ENCODE results near the gene SLC1A3. TPM values are rescaled to one million over a fixed set of nuclear protein-coding genes. Genes with fewer than 3 reads are reported as not detected.

SLC1A3 gene
- total and polyA plus RNA-seq, 11 donors: 49.5 to 153 (median 66.1) TPM

GRCh38 chr5:36681711-36682110, 75.3 kb downstream of the SLC1A3 start:
- H3K4me1 ChIP-seq: peaks cover 0 to 77% (median 9%) of the 10 kb centered on the region in 12 donors
- H3K9me3 ChIP-seq: no peaks in the 10 kb centered on the region
- TF ChIP-seq POLR2A (IDR thresholded peaks at IDR 0.05) (no peak), CTCF (IDR thresholded peaks at IDR 0.05) (no peak)
- WGBS, 4 donors: 62 to 76% (median 68%) methylated on average over 1 of the region's 1 CpG
- H3K27ac ChIP-seq: peak overlapping the region in 3 of 12 donors; percentile 6 to 43 (median 35)
- no peak overlapping the region for H3K4me3 ChIP-seq
- peaks cover 0 to 42% (median 2%) of the 10 kb centered on the region in 9 donors for H3K36me3 ChIP-seq
- DNase-seq: no peak
- intact Hi-C loops (cut with DNase I): loop anchor here in 3 of 10 donors (5.0 to 10.0 kb wide), 4 partner anchors 69 to 159 kb away; partner anchors contain the start of gene SLC1A3 (in 1 of the 3)
- no peak for ATAC-seq
- no peaks in the 10 kb centered on the region for H3K27me3 ChIP-seq

GRCh38 chr5:36682499-36682898, 76.1 kb downstream of the SLC1A3 start:
- no peak for ATAC-seq
- Histone ChIP-seq H3K4me3 (no peak overlapping the region), H3K4me1 (peaks cover 0 to 77% (median 9%) of the 10 kb centered on the region in 12 donors), H3K27ac (peak overlapping the region in 8 of 12 donors; percentile 3 to 61 (median 38)), H3K27me3 (no peaks in the 10 kb centered on the region), H3K9me3 (no peaks in the 10 kb centered on the region), H3K36me3 (peaks cover 0 to 38% (median 2%) of the 10 kb centered on the region in 9 donors)
- no peak for TF ChIP-seq CTCF (IDR thresholded peaks at IDR 0.05)
- TF ChIP-seq POLR2A (IDR thresholded peaks at IDR 0.05): no peak
- intact Hi-C loops (cut with DNase I): loop anchor here in 3 of 10 donors (5.0 to 10.0 kb wide), 4 partner anchors 70 to 160 kb away; partner anchors contain the start of gene SLC1A3 (in 1 of the 3)
- 79 to 92% (median 88%) methylated on average over 2 of the region's 2 CpGs for WGBS, 4 donors
- DNase-seq: no peak

DNA sequence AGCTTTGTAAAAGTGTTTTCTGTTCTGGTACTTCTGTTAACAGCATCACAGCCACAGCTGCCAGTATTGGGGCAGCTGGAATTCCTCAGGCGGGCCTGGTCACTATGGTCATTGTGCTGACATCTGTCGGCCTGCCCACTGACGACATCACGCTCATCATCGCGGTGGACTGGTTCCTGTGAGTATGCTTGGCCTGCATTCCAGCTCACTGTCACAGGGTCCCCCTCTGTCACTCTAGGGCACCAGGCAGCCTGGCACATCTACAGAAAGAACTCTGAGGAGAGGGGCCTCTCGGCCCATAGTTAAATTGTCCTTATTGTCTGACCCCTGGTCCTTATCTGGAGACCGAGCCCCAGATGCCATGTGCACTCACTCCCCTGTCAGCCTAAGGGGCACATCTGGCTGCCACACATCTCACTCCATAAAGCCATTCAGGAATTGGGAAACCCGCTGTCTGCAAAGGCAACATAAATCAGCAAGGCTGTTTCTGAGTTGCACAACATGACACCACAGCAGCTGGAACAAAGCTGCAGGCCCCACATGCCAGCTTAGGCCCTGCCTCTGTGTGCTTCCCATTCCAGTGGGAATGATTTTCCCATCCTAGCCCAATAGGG, 77.5 kb downstream of the SLC1A3 start:
- TF ChIP-seq CTCF (IDR thresholded peaks at IDR 0.05) (no peak), POLR2A (IDR thresholded peaks at IDR 0.05) (no peak)
- ATAC-seq (peak; percentile 28 to 77 (median 70)), DNase-seq (peak in 3 of 5 donors; percentile 41 to 86 (median 79))
- peak overlapping the region in 11 of 12 donors; percentile 15 to 61 (median 45) for H3K27ac ChIP-seq
- no peaks in the 10 kb centered on the region for H3K9me3 ChIP-seq
- no peak overlapping the region for H3K4me3 ChIP-seq
- no peaks in the 10 kb centered on the region for H3K27me3 ChIP-seq
- H3K36me3 ChIP-seq: peaks cover 0 to 29% (median 2%) of the 10 kb centered on the region in 9 donors
- intact Hi-C loops (cut with DNase I): loop anchor here in 3 of 10 donors (5.0 to 10.0 kb wide), 4 partner anchors 72 to 162 kb away; partner anchors contain the start of gene SLC1A3 (in 1 of the 3)
- H3K4me1 ChIP-seq: peaks cover 0 to 77% (median 9%) of the 10 kb centered on the region in 12 donors
- 36 to 48% (median 43%) methylated on average over 9 of the region's 9 CpGs for WGBS, 4 donors

DNA sequence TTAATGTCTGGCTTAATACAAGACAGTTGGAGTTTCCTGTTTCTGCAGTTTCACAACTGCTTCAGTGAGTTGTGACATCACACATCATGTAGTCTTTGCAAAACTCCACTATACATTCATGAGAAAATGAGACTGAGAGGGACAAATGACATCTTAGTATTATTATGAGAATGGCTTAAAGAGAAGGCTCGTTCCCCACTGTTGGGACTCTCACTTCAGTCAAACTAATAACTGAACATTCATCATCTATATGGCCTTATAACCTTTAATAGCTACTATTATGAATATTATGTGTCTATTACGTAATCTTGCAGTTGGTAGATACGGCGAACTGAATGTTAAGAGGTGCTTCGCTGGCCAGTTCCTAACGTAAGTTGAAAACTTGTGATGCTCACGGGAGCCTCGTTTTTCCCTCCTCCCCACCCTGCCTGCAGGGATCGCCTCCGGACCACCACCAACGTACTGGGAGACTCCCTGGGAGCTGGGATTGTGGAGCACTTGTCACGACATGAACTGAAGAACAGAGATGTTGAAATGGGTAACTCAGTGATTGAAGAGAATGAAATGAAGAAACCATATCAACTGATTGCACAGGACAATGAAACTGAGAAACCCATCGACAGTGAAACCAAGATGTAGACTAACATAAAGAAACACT, 79.4 kb downstream of the SLC1A3 start:
- ATAC-seq (no peak), DNase-seq (no peak)
- Histone ChIP-seq H3K27me3 (no peaks in the 10 kb centered on the region), H3K36me3 (peaks cover 0 to 27% (median 2%) of the 10 kb centered on the region in 9 donors), H3K4me3 (no peak overlapping the region), H3K27ac (peak overlapping the region in 1 of 12 donors; percentile 50), H3K4me1 (peaks cover 0 to 77% (median 16%) of the 10 kb centered on the region in 12 donors), H3K9me3 (no peaks in the 10 kb centered on the region)
- intact Hi-C loops (cut with DNase I): loop anchor here in 2 of 10 donors (10.0 kb wide), 2 partner anchors 81 to 161 kb away; partner anchors contain the start of gene SLC1A3 (in 1 of the 2)
- TF ChIP-seq CTCF (IDR thresholded peaks at IDR 0.05) (no peak), POLR2A (IDR thresholded peaks at IDR 0.05) (no peak)
- 82 to 90% (median 88%) methylated on average over 13 of the region's 13 CpGs for WGBS, 4 donors

All from heart left ventricle (tissue), 16 donors.